Gastroesophageal sphincter (tissue), 4 donors: ENCODE results near the gene NFIA. TPM values are rescaled to one million over a fixed set of nuclear protein-coding genes. Genes with fewer than 3 reads are reported as not detected.
A peak's percentile ranks its signal among the peaks of the same experiment; 100 is the strongest.

Source experiments
- ATAC-seq: fragments of 150-250 bp; one replicate; pipeline ENCODE4 v1.9.1; 2016; ENCODE audit warnings: mild to moderate bottlenecking, moderate library complexity
- H3K27ac ChIP-seq, 4 donors: fragments of 200-600 bp; sonication (generic) in 3 of 4; 1 replicate in 3 of 4; 2 replicates in 1 of 4; pipeline ENCODE4 v1.5.1; 2016 to 2019
- H3K27me3 ChIP-seq: fragments of 200-600 bp; sonication (generic); one replicate; pipeline ENCODE4 v1.5.1; 2019
- H3K36me3 ChIP-seq, 2 donors: fragments of 200-600 bp; sonication (generic); one replicate each; pipeline ENCODE4 v1.5.1; 2019; ENCODE audit warnings: control low read depth in 1 of 2
- H3K4me1 ChIP-seq, 3 donors: fragments of 200-600 bp; sonication (generic); 1 replicate in 2 of 3; 2 replicates in 1 of 3; pipeline ENCODE4 v1.5.1; 2016 to 2019; ENCODE audit warnings: control low read depth in 2 of 3
- H3K4me3 ChIP-seq, 2 donors: fragments of 200-600 bp; sonication (generic); one replicate each; pipeline ENCODE4 v1.5.1; 2019; ENCODE audit warnings: mild to moderate bottlenecking in 1 of 2, moderate library complexity in 1 of 2
- H3K9me3 ChIP-seq, 3 donors: fragments of 200-600 bp; sonication (generic); one replicate each; pipeline ENCODE4 v1.5.1; 2017 to 2019; ENCODE audit warnings: control low read depth in 2 of 3
- CTCF ChIP-seq, 4 experiments: fragments of 200-600 bp in 2 of 4; fragments of 450-650 bp in 2 of 4; sonication (generic) in 1 of 4; IDR thresholded peaks; one replicate each; pipeline ENCODE4 v1.5.1; 2017 to 2019; ENCODE audit warnings: antibody characterized with exemption in 4 of 4, mild to moderate bottlenecking in 2 of 4, moderate library complexity in 2 of 4
- EP300 ChIP-seq: sonication (generic); formaldehyde crosslinking; IDR thresholded peaks from one replicate; pipeline ENCODE4 v1.6.1; 2017; ENCODE audit warnings: antibody characterized with exemption, mild to moderate bottlenecking
- POLR2A ChIP-seq, 2 donors: fragments of 450-650 bp; IDR thresholded peaks; one replicate each; pipeline ENCODE4 v1.6.1; 2017; ENCODE audit warnings: antibody characterized with exemption in 2 of 2, mild to moderate bottlenecking in 2 of 2, moderate library complexity in 1 of 2
- POLR2AphosphoS5 ChIP-seq: sonication (generic); formaldehyde crosslinking; IDR thresholded peaks from one replicate; pipeline ENCODE4 v1.6.1; 2017; ENCODE audit warnings: antibody characterized with exemption
- WGBS, 2 donors: methylation state at CpG; one replicate each; pipeline ENCODE4 v1.1.5; 2018; ENCODE audit warnings: low coverage in 1 of 2; 5-methylcytosine and 5-hydroxymethylcytosine counted together
- total RNA-seq, 4 donors: library from RNA; depleted of rRNA; stranded (reverse); fragments of >200 nt; gene quantifications; one replicate each; pipeline ENCODE4 v1.1.0, GENCODE V29; 2016

Gene NFIA
- total RNA-seq, 4 donors from 2014 or later, result 123 to 205 (median 149) TPM

- Histone ChIP-seq H3K27me3 (no peaks in the 10 kb centered on the region), H3K9me3 (no peaks in the 10 kb centered on the region), H3K4me3 (no peak overlapping the region), H3K27ac (peak overlapping the region in 3 of 4 donors; percentile 38 to 61 (median 50)), H3K4me1 (peaks cover 3 to 87% (median 16%) of the 10 kb centered on the region in 3 donors), H3K36me3 (no peaks in the 10 kb centered on the region)
- no peak for ATAC-seq
- 10 to 27% methylated on average over 5 of the region's 5 CpGs for WGBS, 2 donors
- TF ChIP-seq POLR2A (IDR thresholded peaks at IDR 0.05), result no peak
- no peak for TF ChIP-seq EP300
- TF ChIP-seq CTCF (IDR thresholded peaks at IDR 0.05), result no peak
- no peak for TF ChIP-seq POLR2AphosphoS5
Observed at GRCh38 chr1:61444288-61444687, 361.9 kb downstream of the NFIA start.

- Histone ChIP-seq H3K27ac (peak overlapping the region in 2 of 4 donors; percentile 61 to 78), H3K4me1 (peaks cover 3 to 92% (median 27%) of the 10 kb centered on the region in 3 donors)
Observed at GRCh38 chr1:61445269-61445825, 363.0 kb downstream of the NFIA start.

GRCh38 chr1:61446531-61446991 is 364.2 kb downstream of the NFIA start:
- H3K4me1 ChIP-seq, result peaks cover 5 to 98% (median 39%) of the 10 kb centered on the region in 3 donors
- no peaks in the 10 kb centered on the region for H3K27me3 ChIP-seq
- ATAC-seq, result no peak
- H3K9me3 ChIP-seq, result no peaks in the 10 kb centered on the region
- TF ChIP-seq CTCF (IDR thresholded peaks at IDR 0.05) (no peak), EP300 (no peak), POLR2AphosphoS5 (no peak)
- no peaks in the 10 kb centered on the region for H3K36me3 ChIP-seq
- 56 to 76% methylated on average over 6 to 7 of the region's 7 CpGs for WGBS, 2 donors
- H3K4me3 ChIP-seq, result no peak overlapping the region
- peak overlapping the region in 3 of 4 donors; percentile 6 to 78 (median 44) for H3K27ac ChIP-seq

More at GRCh38 chr1:61445269-61445825, 363.0 kb downstream of the NFIA start:
- WGBS, 2 donors, result 74 to 84% methylated on average over 7 to 8 of the region's 8 CpGs
- Histone ChIP-seq H3K36me3 (no peaks in the 10 kb centered on the region), H3K27me3 (no peaks in the 10 kb centered on the region), H3K9me3 (no peaks in the 10 kb centered on the region), H3K4me3 (no peak overlapping the region)
- TF ChIP-seq CTCF (IDR thresholded peaks at IDR 0.05), result no peak
- TF ChIP-seq POLR2AphosphoS5, result no peak
- TF ChIP-seq POLR2A (IDR thresholded peaks at IDR 0.05), result no peak
- TF ChIP-seq EP300, result no peak
- ATAC-seq, result no peak

GRCh38 chr1:61447106-61447967 is 365.0 kb downstream of the NFIA start:
- Histone ChIP-seq H3K9me3 (no peaks in the 10 kb centered on the region), H3K36me3 (no peaks in the 10 kb centered on the region), H3K4me3 (no peak overlapping the region), H3K4me1 (peaks cover 8 to 98% (median 38%) of the 10 kb centered on the region in 3 donors), H3K27ac (peak overlapping the region in 3 of 4 donors; percentile 66 to 78 (median 66)), H3K27me3 (no peaks in the 10 kb centered on the region)
- ATAC-seq, result no peak
- TF ChIP-seq EP300, result no peak
- no peak for TF ChIP-seq POLR2A (IDR thresholded peaks at IDR 0.05)
- WGBS, 2 donors, result 76 to 89% methylated on average over 18 to 19 of the region's 19 CpGs

GRCh38 chr1:61447968-61448430 is 365.6 kb downstream of the NFIA start:
- TF ChIP-seq POLR2A (IDR thresholded peaks at IDR 0.05), result no peak
- TF ChIP-seq POLR2AphosphoS5, result no peak
- TF ChIP-seq CTCF (IDR thresholded peaks at IDR 0.05), result no peak
- TF ChIP-seq EP300, result no peak
- Histone ChIP-seq H3K27ac (peak overlapping the region; percentile 5 to 78 (median 68)), H3K27me3 (no peaks in the 10 kb centered on the region), H3K4me3 (no peak overlapping the region), H3K9me3 (no peaks in the 10 kb centered on the region), H3K4me1 (peaks cover 14 to 98% (median 43%) of the 10 kb centered on the region in 3 donors), H3K36me3 (no peaks in the 10 kb centered on the region)
- 75% methylated on average over 7 of the region's 7 CpGs for WGBS, 2 donors
- ATAC-seq, result no peak
